ENCODE measurements around the gene ATL2.
"Not testable (repeated sequence)": the region's sequence is repeated elsewhere in the genome, so short reads cannot be mapped to it uniquely, and the experiment has no call there.

ATL2 gene

GRCh38 chr2:38290332-38290731, 86.7 kb downstream of the ATL2 start:
- no peak overlapping the region for H3K4me3 ChIP-seq
- no peak for TF ChIP-seq CTCF (IDR thresholded peaks at IDR 0.05)
- no peak for DNase-seq (ENCODE audit: low spot score)
- H3K27ac ChIP-seq: no peak overlapping the region

- no peak for DNase-seq (ENCODE audit: low spot score)
- no peak overlapping the region for H3K4me3 ChIP-seq
- no peak overlapping the region for H3K27ac ChIP-seq
- TF ChIP-seq CTCF (IDR thresholded peaks at IDR 0.05): no peak
Measured at GRCh38 chr2:38284971-38285370, 92.1 kb downstream of the ATL2 start.

DNA sequence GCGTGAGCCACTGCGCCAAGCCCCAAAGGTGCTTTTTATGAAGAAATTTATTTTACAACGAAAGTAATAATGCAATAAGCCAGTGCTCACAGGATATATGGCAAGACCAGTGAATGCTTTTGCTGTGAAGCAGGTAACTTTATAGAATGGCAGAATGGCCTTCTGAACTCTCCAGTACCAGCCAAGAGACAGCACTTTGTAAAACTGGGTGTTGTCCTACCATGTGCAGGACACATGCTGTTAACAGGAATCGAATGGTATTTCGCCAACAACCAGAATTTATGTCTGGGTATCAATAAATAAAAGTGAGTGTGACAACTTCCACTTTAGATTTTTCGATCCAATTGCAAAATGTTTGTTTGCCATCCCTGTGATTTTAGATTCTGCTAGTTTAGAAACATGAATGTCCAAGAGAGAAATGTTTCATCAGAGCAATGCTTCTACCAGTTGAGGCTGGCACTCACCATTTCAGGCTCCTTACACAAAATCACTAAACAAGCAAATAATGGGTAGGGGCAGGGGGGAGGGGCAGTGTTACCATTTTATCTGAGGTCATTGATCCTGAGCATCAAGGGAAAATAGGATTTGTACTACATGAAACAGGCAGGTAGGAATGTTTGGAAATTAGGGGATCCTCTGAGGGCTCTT, 95.9 kb downstream of the ATL2 start:
- no peak overlapping the region for H3K27ac ChIP-seq
- no peak for DNase-seq (ENCODE audit: low spot score)
- H3K4me3 ChIP-seq: no peak overlapping the region
- no peak for TF ChIP-seq CTCF (IDR thresholded peaks at IDR 0.05)

DNA sequence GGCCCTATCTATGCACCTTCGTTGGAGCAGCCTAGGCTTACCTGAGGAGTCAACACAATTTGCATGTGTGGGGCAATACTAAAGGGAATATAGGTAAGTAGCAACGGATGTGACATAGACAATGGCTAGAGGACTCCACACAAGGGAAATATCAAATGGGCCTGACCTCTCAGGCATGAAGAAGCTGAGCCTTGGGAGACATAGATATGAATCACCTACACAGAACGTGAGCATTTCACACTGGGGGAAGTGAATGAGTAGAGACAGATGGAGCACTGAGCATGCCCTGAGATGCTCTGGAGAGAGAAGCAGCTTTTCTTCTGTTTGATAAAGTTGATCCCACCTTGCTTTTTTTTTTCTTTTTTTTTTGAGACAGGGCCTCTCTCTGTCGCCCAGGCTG, 97.9 kb downstream of the ATL2 start:
- H3K27ac ChIP-seq: no peak overlapping the region
- H3K4me3 ChIP-seq: no peak overlapping the region
- TF ChIP-seq CTCF (IDR thresholded peaks at IDR 0.05): no peak
- no peak for DNase-seq (ENCODE audit: low spot score)

DNA sequence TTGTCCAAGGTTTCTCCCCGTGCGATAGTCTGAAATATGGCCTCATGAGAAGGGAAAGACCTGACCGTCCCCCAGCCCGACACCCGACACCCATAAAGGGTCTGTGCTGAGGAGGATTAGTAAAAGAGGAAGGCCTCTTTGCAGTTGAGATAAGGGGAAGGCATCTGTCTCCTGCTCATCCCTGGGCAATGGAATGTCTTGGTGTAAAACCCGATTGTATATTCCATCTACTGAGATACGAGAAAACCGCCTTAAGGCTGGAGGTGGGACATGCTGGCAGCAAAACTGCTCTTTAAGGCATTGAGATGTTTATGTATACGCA, 99.0 kb downstream of the ATL2 start:
- H3K4me3 ChIP-seq; H3K27ac ChIP-seq; DNase-seq (ENCODE audit: low spot score): not testable (repeated sequence)

DNA sequence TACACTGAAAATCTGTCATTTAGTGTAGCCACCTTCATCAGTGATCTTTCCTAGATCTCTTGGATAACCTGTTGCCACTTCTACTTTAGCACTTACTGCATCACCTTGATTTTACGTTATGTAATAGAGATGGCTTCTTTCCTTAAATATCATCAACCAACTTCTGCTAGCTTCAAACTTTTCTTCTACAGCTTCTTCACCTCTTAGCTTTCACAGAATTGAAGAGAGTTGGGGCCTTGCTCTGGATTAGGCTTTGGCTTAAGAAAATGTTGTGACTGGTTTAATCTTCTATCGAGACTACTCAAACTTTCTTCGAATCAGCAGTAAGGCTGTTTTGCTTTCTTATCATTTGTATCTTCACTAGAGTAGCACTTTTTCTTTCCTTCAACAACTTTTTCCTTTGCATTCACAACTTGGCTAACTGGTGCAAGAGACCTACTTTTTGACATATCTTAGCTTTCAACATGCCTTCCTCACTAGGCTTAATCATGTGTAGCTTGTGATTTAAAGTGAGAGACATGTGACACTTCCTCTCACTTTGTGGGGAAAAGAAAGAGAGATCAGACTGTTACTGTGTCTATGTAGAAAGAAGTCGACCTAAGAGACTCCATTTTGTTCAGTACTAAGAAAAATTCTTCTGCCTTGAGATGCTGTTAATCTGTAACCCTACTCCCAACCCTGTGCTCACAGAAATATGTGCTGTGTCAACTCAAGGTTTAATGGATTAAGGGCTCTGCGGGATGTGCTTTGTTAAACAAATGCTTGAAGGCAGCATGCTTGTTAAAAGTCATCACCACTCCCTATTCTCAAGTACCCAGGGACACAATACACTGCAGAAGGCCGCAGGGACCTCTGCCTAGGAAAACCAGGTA, 99.6 kb downstream of the ATL2 start:
- DNase-seq (ENCODE audit: low spot score): no peak
- H3K27ac ChIP-seq: no peak overlapping the region
- no peak for TF ChIP-seq CTCF (IDR thresholded peaks at IDR 0.05)
- H3K4me3 ChIP-seq: no peak overlapping the region

GRCh38 chr2:38274286-38275276, 102.5 kb downstream of the ATL2 start:
- no peak for TF ChIP-seq CTCF (IDR thresholded peaks at IDR 0.05)
- Histone ChIP-seq H3K4me3 (no peak overlapping the region), H3K27ac (no peak overlapping the region)
- no peak for DNase-seq (ENCODE audit: low spot score)

All from coronary artery (tissue), 2 donors.